NCI-H2171 treated with DMSO at 0.1 percent for 48 hours (cell line): ENCODE results near the gene SNX22.
"Not testable (repeated sequence)": the region's sequence is repeated elsewhere in the genome, so short reads cannot be mapped to it uniquely, and the experiment has no call there.

ENCODE experiments used
- DNase-seq: peaks from one replicate; lab custom pipeline; 2025; lab: John Stamatoyannopoulos, UW

SNX22 gene

DNA sequence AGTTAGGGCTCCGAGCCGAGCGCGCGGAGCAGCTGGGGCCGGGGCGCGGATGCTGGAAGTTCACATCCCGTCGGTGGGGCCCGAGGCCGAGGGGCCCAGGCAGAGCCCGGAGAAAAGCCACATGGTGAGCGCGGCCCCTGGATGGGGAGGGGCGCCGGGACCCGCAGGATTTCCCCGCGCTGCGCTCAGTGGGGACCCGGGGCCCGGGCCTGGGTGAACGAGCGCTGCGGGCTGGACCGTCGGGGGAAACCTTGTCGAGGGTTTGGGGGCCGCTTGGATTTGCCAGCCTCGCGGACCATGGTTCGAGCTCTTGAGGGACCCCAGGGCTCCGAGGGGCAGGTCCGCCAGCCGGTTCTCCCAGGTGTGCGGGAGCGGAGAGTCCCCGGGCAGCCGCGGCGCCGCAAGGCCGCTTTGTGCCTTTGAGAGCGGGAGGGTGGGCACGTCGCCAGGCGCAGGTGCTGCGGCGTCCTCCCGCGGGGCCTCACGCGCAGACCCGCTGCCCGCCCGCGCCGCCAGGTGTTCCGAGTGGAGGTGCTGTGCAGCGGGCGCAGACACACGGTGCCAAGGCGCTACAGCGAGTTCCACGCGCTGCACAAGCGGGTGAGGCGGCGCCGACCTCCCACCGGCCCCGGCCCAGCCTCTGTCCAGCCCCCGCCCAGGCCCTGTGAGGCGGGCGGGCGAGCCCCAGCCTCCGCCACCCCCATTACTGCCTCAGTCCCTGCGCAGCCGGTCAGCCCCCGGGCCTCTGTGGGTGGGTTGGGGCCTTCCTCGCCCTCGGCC is at the start of gene SNX22:
Gene SNX22, plus strand, starts transcription at position 5 of the 780 bp plus-strand sequence. Its CDS starts 45 bp downstream, at position 50.
- DNase-seq = peak; percentile 54

DNA sequence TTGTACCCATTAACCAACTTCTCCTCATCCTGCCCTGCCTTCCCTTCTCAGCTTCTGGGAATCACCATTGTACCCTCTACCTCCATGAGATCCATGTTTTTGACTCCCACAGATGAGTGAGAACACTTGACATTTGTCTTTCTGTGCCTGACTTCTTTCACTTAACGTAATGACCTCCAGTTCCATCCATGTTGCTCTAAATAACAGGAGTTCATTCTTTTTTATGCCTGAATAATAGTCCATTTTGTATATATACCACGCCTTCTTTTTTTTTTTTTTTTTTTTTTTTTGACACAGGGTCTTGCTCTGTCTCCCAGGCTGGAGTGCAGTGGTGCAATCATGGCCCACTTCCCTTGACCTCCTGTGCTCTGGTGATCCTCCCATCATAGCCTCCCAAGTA is 49.0 kb upstream of the SNX22 start:
- no peak for DNase-seq

DNA sequence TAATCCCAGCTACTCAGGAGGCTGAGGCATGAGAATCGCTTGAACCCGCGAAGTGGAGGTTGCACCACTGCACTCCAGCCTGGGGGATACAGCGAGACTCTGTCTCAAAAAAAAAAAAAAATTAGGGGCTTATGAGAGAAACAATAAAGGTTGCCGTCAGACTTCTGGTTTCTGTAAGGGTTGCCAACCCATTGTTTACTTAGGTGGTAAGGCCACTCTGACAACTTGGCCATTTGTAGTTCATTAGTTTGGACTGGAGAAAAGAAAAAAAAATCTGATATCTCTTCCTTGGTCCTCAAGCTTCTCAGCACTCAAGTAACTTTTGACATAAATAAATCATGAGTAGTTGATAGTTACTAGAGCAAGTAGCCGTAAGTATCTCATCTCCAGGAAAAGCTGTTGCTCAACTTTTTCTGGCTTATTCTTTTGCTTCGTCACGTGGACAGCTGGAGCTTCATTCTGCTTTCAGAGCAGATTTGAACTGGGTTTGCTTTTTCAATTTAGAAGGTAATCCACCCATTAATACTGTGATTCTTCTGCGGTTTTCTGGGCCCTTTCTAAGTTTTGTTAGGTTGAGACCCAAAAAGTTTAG is 46.3 kb upstream of the SNX22 start:
- no peak for DNase-seq

DNA sequence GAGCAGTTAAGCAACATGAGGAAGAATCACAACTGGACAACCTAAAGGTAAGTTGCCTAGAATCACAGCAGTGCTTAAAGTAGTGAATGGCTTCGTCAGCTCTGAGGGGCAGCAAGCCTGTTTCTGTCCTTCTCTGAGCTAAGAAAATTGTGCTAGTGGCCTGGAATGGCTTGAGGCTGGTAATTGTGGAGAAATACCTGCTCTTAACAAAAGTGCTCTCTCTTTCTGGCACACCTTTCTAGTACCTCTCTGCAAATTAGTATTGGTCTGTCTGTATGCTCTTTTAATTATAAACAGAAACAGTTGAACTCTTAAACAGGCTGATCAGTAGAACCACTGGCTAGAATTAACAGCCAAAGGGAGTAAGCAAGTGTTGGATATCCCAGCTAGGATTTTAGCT is 44.2 kb upstream of the SNX22 start:
- DNase-seq = no peak

DNA sequence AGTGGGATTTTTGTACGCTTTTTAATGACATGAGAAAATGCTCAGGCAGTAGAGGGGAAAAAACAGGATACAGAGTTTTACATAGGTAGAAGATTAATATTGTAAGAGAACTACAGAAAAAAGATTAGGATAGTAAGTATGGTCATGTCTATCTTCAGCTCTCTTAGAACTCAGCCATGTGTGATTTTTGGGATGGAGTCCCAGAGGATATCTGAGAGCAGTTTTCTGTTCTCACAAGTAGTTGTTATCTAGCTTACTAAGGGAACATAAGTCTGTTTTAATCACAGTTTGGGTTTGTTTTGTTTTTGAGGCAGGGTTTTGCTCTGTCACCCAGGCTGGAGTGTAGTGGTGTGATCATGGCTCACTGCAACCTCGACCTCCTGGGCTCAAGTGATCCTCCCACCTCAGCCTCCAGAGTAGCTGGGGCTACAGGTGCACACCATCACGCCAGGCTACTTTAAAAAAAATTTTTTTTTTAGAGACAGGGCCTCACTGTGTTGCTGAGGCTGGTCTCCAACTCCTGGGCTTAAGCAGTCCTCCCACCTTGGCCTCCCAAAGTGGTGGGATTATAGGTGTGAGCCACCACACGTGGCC is 41.3 kb upstream of the SNX22 start:
- not testable (repeated sequence) for DNase-seq

DNA sequence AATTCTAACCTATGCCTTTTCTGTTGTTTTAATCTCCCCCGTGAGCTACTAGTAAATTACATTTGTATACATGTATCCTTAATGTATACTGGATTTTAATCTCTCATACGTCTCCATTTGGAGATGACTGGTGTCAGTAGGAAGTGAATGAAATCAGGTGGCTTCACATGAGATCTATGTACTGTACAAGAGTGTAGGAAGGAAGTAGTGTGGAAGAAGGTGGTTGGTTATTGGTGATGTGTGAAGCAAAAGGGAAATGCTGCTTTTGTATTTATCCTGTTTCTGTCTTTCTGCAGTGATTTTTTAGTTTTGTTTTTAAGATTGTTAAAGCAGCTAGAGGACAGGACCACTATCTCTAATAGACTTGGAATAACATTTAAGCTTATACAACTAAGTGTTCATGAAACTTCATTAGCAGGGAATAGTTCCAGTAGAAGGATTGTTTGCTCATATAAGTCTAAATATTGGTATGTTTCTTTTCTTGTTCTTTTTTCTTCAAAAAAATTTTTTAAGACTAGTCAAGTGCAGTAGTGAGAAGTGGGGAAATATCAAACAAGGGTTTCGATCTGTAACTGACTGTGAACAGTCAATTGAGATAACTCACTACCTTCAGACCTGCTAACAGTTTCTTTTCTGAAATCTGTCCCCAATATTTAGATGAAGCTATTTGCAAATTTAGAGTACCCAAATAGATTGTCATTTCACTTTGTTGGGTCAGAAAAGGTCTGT is 40.4 kb upstream of the SNX22 start:
- no peak for DNase-seq

DNA sequence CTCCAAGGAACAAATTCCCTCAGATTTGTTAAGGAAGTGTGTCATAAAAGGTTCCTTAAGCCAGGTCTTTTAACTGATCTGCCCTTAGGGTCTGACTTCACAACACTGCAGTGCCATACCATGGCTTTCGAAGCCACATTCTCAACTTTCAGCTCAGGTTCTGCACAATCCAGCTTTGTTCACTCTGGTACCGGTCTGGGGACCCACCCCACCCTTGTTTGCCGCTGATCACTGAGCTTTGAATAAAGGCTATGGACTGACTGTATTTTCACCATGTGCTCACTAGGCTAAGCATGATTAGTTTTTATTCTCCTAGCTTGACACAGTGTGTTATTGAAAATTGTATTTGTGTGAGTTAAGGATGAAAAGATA is 39.9 kb upstream of the SNX22 start:
- no peak for DNase-seq

DNA sequence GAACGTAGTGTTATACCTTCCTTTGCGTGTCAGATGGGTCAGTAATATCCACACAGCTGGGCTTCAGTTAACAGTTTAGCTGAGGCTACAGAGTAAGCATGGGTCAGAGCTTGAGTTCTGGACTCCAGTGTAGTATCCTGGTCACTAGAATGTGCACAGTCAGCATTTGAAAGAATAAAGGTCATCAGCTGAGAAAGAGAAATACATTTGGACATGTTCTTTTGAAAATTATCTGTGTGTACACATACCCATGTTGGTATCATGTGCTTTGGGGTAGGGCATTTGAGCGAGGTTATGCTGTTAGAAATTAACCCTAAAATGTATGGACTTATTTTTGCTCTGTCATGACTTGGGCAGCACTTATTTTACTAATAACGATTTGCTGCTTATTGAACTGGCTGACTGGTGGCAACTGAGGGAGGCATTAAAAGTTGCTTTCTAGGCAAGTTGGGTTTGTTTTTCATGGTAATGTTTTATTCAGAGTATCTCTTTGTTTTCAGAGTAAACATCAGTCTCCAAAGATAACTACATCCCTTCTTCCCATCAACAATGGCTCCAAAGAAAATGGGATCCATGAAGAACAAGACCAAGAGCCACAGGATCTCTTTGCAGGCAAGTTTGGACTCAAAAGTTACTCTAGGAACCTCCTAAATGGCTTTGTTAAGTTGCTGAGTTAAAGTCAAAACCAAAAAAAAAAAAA is 39.3 kb upstream of the SNX22 start:
- no peak for DNase-seq

DNA sequence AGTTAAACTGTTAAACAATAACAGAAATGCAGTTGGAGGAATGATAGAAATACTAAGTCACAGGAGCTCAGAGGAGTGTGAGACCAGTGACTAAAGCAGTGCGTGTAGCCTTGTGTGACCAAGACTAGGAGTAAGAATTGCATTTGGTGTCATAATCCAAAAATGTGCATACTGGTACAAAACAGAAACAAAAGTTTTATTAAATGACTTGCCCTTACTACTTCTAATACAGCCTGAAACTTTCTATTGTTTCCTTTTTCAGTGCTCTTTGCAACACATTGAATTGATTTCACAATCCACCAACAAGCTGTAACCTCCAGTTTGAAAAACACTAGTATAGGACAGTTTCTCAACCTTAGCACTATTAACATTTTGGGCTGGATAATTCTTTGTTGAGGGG is 38.6 kb upstream of the SNX22 start:
- no peak for DNase-seq

DNA sequence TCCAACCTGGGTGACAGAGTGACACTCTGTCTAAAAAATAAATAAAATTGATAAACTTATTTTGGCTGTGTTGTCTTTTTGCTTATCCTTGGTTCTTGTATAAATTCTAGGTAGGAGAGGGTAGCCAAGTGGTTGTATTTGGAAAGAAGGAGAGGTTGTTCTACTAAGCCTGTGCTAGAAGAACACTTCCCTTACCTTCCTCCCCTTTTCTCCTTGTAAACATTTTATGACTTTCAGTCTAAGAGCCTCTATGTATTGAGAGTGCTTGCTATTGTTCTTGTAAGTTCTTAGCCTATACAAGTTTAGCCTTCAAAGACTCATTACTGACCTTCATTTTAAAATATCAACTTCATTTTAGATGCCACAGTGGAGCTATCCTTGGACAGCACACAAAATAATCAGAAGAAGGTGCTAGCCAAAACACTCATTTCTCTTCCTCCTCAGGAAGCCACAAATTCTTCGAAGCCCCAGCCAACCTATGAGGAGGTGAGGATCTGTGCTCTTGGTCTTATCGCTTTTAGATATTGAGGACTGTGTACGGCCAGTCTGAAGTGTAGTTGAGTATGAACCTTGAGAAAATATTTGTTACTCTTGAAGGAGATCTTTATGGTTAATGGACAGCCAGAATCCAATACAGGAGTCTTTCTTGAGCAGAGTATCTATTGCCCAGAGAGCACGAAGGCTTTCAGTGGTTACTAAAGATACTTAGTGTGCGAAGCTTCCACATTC is 33.6 kb upstream of the SNX22 start:
- DNase-seq = no peak

DNA sequence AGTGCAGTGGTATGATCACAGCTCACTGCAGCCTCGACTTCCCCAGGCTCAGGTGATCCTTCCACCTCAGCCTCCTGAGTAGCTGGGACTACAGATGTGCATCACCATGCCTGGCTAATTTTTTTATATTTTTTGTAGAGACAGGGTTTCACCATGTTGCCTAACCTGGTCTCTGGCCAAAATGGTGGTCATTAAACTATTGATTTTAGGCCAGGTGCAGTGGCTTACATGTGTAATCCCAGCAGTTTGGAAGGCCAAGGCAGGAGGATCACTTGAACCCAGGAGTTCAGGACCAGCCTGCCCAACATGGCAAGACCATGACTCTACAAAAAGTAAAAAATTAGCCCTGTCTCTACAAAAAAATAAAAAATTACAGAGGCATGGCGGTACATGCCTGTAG is 31.2 kb upstream of the SNX22 start:
- not testable (repeated sequence) for DNase-seq

DNA sequence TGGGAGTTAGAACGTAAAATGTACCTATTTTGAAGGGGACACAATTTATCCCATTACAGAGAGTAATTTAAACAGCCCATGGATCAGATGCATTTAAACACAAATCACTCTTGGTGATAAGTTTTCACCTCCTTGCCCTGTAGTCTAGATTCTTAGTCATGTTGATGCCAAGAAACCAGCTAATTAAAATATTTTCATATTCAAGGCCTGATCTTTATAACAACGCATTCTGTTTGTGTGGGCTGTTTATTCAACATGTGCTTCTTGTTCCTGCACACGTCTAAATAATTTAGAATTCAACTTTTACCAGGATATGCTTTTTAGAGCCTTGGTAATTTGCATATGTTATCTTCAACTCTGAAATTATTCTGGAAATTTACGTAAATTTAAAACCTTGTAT is 29.9 kb upstream of the SNX22 start:
- no peak for DNase-seq

DNA sequence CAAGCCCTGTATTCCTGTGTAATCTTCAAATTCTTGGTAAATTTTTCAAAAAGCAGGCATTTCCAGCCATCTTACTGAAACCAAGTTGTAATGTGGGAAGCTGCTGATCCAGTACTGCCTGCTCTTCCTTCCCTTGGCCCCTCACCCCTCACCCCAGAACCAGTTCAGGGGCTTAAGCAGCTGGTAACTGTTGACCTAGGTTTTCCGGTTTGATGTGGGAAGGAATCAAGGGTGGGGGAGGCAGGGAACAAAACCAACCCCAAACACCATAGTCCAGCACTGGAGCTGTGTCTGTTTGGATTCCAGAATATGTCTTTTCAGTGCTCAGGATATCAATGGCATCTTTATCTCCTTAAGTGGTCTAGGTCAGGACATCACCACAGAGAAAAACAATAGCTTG is 29.1 kb upstream of the SNX22 start:
- no peak for DNase-seq

DNA sequence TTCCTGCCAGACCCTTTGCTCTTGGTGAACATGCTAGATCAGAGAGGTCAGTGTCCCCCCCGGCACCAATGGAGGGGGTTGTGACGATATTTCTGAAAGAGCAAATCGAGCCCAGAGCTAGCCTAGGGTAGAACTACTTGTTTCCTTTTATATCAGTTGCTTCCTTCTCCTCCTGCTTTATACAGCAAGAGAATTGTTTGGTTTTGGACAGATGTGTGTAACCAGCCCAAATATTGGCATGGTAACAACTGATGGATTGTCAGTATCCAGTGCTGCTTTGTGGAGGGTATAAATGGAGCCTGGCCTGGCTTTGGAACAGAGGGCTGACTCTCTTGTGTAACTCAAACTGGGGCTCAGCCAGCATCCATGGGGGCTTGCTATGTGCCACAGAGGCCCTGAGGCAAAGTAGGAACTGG is 28.6 kb upstream of the SNX22 start:
- no peak for DNase-seq

DNA sequence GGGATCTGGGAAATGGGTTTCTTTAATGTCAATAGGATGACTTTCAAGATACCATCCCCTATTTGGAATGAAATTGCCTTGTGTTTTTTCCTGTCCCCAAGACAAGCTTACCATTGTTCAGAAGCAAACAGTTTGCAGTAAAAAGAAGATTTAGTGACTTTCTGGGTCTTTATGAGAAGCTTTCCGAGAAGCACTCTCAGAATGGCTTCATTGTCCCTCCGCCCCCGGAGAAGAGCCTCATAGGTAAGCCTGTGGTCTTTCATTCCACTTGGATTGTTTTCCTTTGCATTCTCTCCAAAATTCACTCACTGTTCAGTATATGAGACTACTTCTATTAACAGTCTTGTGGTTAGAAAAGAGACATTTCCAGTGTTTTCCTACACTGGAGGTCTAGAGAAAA is 25.6 kb upstream of the SNX22 start:
- no peak for DNase-seq

DNA sequence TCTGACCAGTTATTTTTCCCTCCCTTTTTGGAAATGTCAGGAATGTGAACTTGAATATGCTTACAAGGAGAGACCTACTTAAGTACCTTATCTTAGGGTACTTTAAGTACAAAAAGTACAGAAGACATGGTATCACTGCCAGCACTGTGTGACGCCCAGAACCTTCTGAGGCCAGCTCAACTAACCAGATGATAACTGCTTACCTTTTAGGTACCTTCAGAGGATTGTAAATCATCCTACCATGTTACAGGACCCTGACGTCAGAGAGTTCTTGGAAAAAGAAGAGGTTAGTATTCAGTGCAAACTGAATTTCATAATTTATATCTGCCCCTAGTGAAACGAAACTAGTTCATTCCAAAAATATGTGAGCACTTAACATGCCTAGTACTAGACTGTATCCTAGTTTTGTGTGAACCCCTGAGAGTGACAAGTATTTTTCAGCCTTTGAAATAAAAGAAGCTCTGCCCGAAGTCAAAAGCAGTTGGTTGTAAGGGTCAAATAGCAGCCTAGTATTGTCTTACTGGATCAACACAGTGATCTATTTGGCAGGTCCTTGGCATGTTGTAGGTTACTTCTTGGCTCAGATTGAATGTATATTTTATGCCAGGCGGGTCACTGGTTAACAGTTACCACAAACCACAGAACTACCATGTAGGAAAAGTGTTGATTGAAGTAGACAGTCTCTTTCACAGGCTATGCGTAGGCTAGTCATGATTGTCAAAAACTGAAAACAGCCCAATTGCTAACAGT is 23.8 kb upstream of the SNX22 start:
- DNase-seq = no peak

DNA sequence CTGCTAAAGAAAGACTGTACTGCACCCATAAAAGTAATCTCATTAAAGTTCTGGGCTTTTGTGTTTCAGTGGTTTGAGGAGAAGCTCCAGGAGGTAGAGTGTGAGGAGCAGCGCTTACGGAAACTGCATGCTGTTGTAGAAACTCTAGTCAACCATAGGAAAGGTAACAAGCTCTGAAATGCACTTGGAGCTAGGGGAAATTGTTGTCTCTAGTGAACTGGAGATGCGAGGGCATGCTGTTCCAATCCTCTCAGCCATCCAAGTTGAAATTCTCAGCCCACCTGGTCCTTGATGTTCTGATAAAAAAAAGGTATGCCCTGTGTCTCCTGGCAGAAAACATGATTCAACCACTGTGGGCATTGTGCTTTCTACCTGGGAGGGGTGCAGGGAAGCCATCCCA is 21.4 kb upstream of the SNX22 start:
- DNase-seq = no peak

DNA sequence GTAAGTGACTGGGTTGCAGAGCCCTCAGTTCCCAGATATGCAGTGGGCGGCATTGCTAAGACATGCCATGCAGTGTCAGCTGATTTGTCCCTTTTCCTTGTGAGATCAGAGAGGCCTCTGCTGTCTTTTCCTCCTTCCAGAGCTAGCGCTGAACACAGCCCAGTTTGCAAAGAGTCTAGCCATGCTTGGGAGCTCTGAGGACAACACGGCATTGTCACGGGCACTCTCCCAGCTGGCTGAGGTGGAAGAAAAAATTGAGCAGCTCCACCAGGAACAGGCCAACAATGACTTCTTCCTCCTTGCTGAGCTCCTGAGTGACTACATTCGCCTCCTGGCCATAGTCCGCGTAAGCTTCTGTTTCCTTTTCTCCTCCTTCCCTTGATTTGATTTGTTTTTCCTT is 20.0 kb upstream of the SNX22 start:
- no peak for DNase-seq

DNA sequence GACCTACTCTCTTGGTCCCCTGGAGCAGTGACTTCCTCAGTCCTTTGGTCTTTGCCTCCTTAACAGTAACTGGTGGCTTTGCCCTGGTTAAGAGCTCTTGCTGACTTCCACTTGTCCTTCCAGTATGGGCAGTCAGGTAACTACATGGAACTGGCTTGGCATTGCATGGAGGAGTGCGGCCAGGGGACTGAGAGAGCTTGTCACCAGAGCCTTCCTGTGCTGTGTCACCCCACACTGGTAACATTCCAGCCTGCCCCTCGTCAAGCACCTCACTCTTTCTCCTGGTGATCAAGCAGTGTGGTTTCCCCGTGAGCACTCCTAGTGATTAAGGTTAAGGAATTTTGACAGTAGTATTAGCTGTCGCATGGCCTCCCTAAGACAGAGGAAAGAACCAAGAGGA is 19.3 kb upstream of the SNX22 start:
- DNase-seq = no peak

DNA sequence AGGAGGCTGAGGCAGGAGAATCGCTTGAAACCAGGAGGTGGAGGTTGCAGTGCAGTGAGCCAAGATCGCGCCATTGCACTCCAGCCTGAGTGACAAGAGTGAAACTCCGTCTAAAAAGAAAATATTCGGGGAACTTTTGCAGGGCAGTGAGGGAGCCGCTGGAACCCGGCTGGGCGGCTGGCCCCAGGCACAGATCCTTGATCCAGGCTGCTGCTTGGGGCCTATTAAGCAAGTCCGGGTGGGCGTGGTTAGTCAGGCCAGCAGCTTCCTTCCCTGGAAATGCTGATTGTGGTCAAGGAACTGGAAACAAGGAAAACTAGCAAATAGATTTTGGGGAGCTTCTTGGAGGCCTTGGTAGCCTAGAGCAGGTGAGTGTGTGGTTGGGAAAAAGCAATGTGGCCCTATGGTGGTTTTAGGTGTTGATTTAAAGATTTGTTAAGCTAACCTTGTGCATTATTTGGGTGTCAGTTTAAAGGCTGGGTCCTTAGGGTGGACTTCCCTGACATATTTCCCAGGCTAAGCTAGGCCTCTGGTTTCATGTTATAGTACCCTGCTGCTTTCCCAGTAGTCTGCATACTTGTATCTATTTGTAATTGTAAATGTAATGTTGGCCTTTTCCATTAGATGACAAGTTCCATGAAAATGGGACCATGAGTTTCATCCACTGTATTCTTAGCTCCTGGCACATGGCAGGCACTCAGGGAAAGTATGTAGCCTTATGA is 17.7 kb upstream of the SNX22 start:
- DNase-seq = no peak
